Right hindlimb (tissue), 1 donor: Measurements from ENCODE around the gene PPP4R2.
"Not testable (repeated sequence)": the region's sequence is repeated elsewhere in the genome, so short reads cannot be mapped to it uniquely, and the experiment has no call there.

Experiments used
- DNase-seq: peaks from one replicate; pipeline ENCODE4 v3.0.0-alpha.2; 2018

PPP4R2 gene

GRCh38 chr3:73026760-73027113 is 30.1 kb downstream of the PPP4R2 start:
- no peak for DNase-seq

- DNase-seq: no peak
These were observed 32.2 kb downstream of the PPP4R2 start for GRCh38 chr3:73028803-73029202.

GRCh38 chr3:73029321-73029796 is 32.7 kb downstream of the PPP4R2 start:
- DNase-seq: no peak

- DNase-seq: no peak
These were observed 33.5 kb downstream of the PPP4R2 start for GRCh38 chr3:73030073-73030597.

- DNase-seq: no peak
These were observed 35.0 kb downstream of the PPP4R2 start for GRCh38 chr3:73031573-73032103.

- DNase-seq: no peak
These were observed 40.3 kb downstream of the PPP4R2 start for GRCh38 chr3:73036694-73037591.

- DNase-seq: no peak
These were observed 44.9 kb downstream of the PPP4R2 start for GRCh38 chr3:73041537-73041936.

- no peak for DNase-seq
These were observed 46.8 kb downstream of the PPP4R2 start for GRCh38 chr3:73043414-73043813.

GRCh38 chr3:73045391-73045790 is 48.8 kb downstream of the PPP4R2 start:
- DNase-seq: no peak

GRCh38 chr3:73046195-73046594 is 49.6 kb downstream of the PPP4R2 start:
- DNase-seq: no peak

- DNase-seq: no peak
These were observed 52.7 kb downstream of the PPP4R2 start for GRCh38 chr3:73049319-73049718.

- no peak for DNase-seq
These were observed 56.2 kb downstream of the PPP4R2 start for GRCh38 chr3:73052857-73053256.

- no peak for DNase-seq
These were observed 59.0 kb downstream of the PPP4R2 start for GRCh38 chr3:73055583-73055982.

GRCh38 chr3:73056014-73056844 is 59.6 kb downstream of the PPP4R2 start:
- no peak for DNase-seq

- DNase-seq: no peak
These were observed 60.2 kb downstream of the PPP4R2 start for GRCh38 chr3:73056845-73057150.

GRCh38 chr3:73060302-73060723 is 63.7 kb downstream of the PPP4R2 start:
- DNase-seq: no peak

- no peak for DNase-seq
These were observed 64.8 kb downstream of the PPP4R2 start, which contains the start of gene EBLN2 for GRCh38 chr3:73061416-73061815. EBLN2 (plus strand) TSS chr3:73061659; CDS start chr3:73062082, 423 bp downstream.

GRCh38 chr3:73066243-73066642 is 69.6 kb downstream of the PPP4R2 start:
- DNase-seq: not testable (repeated sequence)

- no peak for DNase-seq
These were observed 71.8 kb downstream of the PPP4R2 start for GRCh38 chr3:73068419-73068818.

GRCh38 chr3:73069187-73069586 is 72.6 kb downstream of the PPP4R2 start:
- DNase-seq: no peak

GRCh38 chr3:73069775-73070444 is 73.3 kb downstream of the PPP4R2 start:
- DNase-seq: no peak

- no peak for DNase-seq
These were observed 74.3 kb downstream of the PPP4R2 start for GRCh38 chr3:73070675-73071575.
